Measurements from ENCODE around the gene KCNJ12.

KCNJ12 gene

DNA sequence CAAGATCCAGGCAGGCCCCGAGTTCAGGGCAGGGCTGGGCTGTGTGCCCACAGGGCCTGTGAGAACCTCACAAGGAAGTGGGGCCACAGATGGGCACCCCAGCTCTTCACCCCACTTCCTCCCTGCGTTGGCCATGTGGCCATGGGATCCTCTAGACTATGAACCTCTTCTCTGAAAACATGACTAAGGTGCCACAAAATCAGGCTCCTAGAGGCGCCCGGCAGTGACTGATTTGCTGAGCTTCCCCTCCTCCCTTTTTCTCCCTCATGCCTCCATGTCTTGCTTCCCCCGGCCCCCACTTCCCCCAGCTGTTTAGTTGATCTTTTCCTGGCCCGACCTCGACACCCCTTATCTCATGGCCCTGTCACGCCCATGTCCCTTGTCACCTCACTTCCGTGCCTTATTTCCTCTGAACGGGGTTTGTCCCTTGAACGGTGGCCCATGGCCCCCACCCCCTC lies 87.1 kb downstream of the KCNJ12 start:
- Mint-ChIP-seq H3K27me3 (ENCODE audit: low read depth) (peaks cover 49% of the 10 kb centered on the region), H3K9me3 (no peaks in the 10 kb centered on the region), H3K4me1 (peaks cover 14% of the 10 kb centered on the region), H3K4me3 (peak overlapping the region; percentile 51 to 80 (median 73)), H3K36me3 (ENCODE audit: low read depth) (no peaks in the 10 kb centered on the region), H3K27ac (no peak overlapping the region)
- TF ChIP-seq, protein P1, sequence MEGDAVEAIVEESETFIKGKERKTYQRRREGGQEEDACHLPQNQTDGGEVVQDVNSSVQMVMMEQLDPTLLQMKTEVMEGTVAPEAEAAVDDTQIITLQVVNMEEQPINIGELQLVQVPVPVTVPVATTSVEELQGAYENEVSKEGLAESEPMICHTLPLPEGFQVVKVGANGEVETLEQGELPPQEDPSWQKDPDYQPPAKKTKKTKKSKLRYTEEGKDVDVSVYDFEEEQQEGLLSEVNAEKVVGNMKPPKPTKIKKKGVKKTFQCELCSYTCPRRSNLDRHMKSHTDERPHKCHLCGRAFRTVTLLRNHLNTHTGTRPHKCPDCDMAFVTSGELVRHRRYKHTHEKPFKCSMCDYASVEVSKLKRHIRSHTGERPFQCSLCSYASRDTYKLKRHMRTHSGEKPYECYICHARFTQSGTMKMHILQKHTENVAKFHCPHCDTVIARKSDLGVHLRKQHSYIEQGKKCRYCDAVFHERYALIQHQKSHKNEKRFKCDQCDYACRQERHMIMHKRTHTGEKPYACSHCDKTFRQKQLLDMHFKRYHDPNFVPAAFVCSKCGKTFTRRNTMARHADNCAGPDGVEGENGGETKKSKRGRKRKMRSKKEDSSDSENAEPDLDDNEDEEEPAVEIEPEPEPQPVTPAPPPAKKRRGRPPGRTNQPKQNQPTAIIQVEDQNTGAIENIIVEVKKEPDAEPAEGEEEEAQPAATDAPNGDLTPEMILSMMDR (IDR thresholded peaks at IDR 0.05; ENCODE audit: unreplicated experiment in 3 of 3), result no peak

DNA sequence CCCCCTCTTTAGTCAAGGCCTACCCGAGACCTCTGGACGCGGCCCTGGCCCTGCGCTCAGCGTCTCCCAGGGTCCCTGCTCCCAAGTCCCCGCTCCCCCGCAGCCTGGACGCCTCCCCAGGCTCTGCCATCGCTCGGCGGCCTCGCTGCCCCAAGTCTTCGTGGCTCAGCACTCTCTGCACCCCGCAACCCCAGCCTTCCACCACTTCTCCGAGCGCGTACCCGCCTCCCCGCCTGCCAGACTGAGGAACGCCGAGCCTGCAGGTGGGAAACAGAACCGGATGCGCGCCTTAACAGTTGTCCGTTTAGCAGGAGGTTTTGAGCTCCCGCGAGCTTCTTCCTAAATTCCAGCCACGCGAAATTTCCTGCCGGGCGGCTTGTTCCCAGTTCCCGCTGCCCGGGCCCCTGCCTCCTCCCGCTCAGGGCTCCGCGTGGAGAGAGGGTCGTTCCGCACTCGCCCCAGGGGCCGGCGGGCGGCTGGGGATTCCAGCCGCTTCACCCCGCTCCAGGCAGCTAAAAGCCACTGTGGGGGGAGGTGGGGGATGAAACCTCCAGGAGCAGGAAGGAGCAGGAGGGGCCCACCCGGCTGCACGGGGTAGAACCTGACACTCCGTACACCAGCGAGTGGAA lies 87.7 kb downstream of the KCNJ12 start:
- H3K9me3 Mint-ChIP-seq, result no peaks in the 10 kb centered on the region

DNA sequence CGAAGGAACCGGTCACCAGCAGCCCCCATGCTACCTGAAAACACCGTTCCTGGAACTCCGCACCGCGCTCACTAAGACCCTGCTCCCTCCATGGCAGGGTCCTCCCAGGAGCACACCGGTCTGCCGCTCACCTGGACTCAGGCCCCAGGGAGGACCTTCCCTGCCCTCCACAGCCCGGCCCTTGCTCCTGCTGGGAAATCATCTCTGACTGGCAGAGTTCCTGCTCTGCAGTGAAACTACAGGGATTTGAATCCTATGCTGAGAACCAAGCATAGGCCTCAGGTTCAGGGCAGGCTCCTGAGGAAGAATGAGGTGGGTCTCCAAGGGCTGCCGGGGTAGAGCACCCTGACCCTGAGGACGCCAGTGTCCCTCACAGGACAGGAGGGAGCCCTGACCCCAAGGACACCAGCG lies 88.5 kb downstream of the KCNJ12 start:
- Mint-ChIP-seq H3K27me3 (ENCODE audit: low read depth) (peaks cover 48% of the 10 kb centered on the region), H3K36me3 (ENCODE audit: low read depth) (no peaks in the 10 kb centered on the region), H3K27ac (no peak overlapping the region), H3K4me3 (peak overlapping the region; percentile 56 to 80 (median 65)), H3K4me1 (peaks cover 14% of the 10 kb centered on the region), H3K9me3 (no peaks in the 10 kb centered on the region)
- TF ChIP-seq, protein P1 (IDR thresholded peaks at IDR 0.05; ENCODE audit: unreplicated experiment in 3 of 3), result no peak

More for the DNA sequence above, 87.7 kb downstream of the KCNJ12 start:
- H3K27ac Mint-ChIP-seq, result no peak overlapping the region
- H3K4me1 Mint-ChIP-seq, result peaks cover 14% of the 10 kb centered on the region
- peaks cover 49% of the 10 kb centered on the region for H3K27me3 Mint-ChIP-seq (ENCODE audit: low read depth)
- H3K4me3 Mint-ChIP-seq, result peak overlapping the region; percentile 59 to 80 (median 76)
- TF ChIP-seq, protein P1 (IDR thresholded peaks at IDR 0.05; ENCODE audit: unreplicated experiment in 3 of 3), result no peak
- H3K36me3 Mint-ChIP-seq (ENCODE audit: low read depth), result no peaks in the 10 kb centered on the region

DNA sequence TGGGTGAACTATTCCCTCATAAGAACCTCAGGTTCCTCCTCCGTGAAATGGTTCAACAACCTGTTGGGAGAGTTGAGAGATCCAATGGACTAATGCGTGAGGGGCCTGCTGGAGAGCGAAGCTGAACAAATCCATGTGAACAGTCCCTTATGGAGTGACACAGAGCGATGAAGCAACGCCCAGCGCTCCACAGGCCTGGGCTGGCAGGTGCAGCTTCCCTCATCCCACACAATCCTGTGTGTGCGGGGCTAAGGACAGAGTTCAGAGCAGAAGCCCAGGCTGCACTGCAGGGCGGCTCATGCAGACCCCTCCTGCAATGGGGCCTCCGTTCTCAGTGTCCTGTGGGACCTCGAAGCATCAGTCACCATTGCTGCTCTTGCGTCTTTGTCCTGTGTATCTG lies 90.4 kb downstream of the KCNJ12 start:
- H3K27ac Mint-ChIP-seq, result no peak overlapping the region

DNA sequence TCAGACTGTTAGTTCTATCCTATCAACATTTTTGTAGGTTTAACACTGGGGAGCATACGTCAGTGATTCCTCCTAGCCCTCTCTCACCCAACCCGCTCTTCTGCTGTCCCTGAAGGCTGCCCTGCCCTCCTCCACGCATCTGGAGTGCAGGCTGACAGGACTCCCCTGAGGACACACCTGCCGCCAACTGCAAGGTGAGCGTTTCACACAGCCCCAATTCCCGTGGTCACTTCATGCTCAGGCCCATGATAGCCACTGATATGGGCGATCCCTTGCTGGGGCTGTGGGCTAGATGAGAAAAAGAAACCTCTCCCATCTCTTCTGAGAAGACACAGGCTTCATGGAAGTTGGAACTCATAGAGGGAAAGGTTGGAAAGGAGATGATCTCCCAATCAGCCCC lies 91.0 kb downstream of the KCNJ12 start:
- TF ChIP-seq, protein P1 (IDR thresholded peaks at IDR 0.05; ENCODE audit: unreplicated experiment in 3 of 3), result no peak
- H3K9me3 Mint-ChIP-seq, result no peaks in the 10 kb centered on the region

More for the DNA sequence above, 90.4 kb downstream of the KCNJ12 start:
- no peaks in the 10 kb centered on the region for H3K9me3 Mint-ChIP-seq
- H3K4me1 Mint-ChIP-seq, result peaks cover 14% of the 10 kb centered on the region
- H3K36me3 Mint-ChIP-seq (ENCODE audit: low read depth), result no peaks in the 10 kb centered on the region
- TF ChIP-seq, protein P1 (IDR thresholded peaks at IDR 0.05; ENCODE audit: unreplicated experiment in 3 of 3), result no peak
- H3K4me3 Mint-ChIP-seq, result no peak overlapping the region
- H3K27me3 Mint-ChIP-seq (ENCODE audit: low read depth), result peaks cover 48% of the 10 kb centered on the region

More for the DNA sequence above, 91.0 kb downstream of the KCNJ12 start:
- Mint-ChIP-seq H3K27ac (no peak overlapping the region), H3K4me1 (peaks cover 10% of the 10 kb centered on the region), H3K36me3 (ENCODE audit: low read depth) (no peaks in the 10 kb centered on the region), H3K4me3 (no peak overlapping the region), H3K27me3 (ENCODE audit: low read depth) (peaks cover 46% of the 10 kb centered on the region)
